Mucosa of rectum (tissue), 2 donors: ENCODE data around the gene ERRFI1.

Source experiments
- H3K27ac ChIP-seq, 2 donors: one replicate each; pipeline ENCODE4 v1.7.0; 2013; ENCODE audit warnings: inconsistent platforms in 2 of 2, low read depth in 2 of 2, low read length in 2 of 2
- H3K27me3 ChIP-seq, 2 donors: one replicate each; pipeline ENCODE4 v1.7.0; 2013; ENCODE audit warnings: low read length in 2 of 2; ENCODE audit not compliant: control insufficient read depth in 2 of 2, insufficient read depth in 2 of 2
- H3K36me3 ChIP-seq, 2 donors: one replicate each; pipeline ENCODE4 v1.7.0; 2013; ENCODE audit warnings: low read length in 2 of 2; ENCODE audit not compliant: control insufficient read depth in 2 of 2, insufficient read depth in 2 of 2
- H3K4me1 ChIP-seq, 2 donors: one replicate each; pipeline ENCODE4 v1.7.0; 2013; ENCODE audit warnings: low read length in 2 of 2, mild to moderate bottlenecking in 1 of 2; ENCODE audit not compliant: control insufficient read depth in 2 of 2, insufficient read depth in 2 of 2
- H3K4me3 ChIP-seq, 2 donors: one replicate each; pipeline ENCODE4 v1.7.0; 2013; ENCODE audit warnings: low read length in 2 of 2
- H3K9ac ChIP-seq, 2 donors: one replicate each; pipeline ENCODE4 v1.7.0; 2013; ENCODE audit warnings: low read length in 2 of 2, low read depth in 1 of 2, mild to moderate bottlenecking in 1 of 2
- H3K9me3 ChIP-seq, 2 donors: one replicate each; pipeline ENCODE4 v1.7.0; 2013; ENCODE audit warnings: low read length in 2 of 2; ENCODE audit not compliant: control insufficient read depth in 2 of 2
- donor health status: healthy.
- donor health status: Normal muscosa, but diverticular disease.

The ERRFI1 gene

GRCh38 chr1:8026976-8027747, 1.1 kb upstream of the ERRFI1 start:
- H3K9me3 ChIP-seq = no peaks in the 10 kb centered on the region
- peaks cover 16 to 46% of the 10 kb centered on the region in 2 donors for H3K4me1 ChIP-seq
- H3K4me3 ChIP-seq = peak overlapping the region; percentile 60 to 82
- peak overlapping the region; percentile 73 to 74 for H3K27ac ChIP-seq
- no peaks in the 10 kb centered on the region for H3K36me3 ChIP-seq
- peak overlapping the region; percentile 48 to 69 for H3K9ac ChIP-seq
- H3K27me3 ChIP-seq = peaks cover 0 to 2% of the 10 kb centered on the region in 2 donors

GRCh38 chr1:8025671-8026144, 401 bp downstream of the ERRFI1 start:
- peak overlapping the region; percentile 61 to 94 for H3K9ac ChIP-seq
- peaks cover 16 to 46% of the 10 kb centered on the region in 2 donors for H3K4me1 ChIP-seq
- H3K27ac ChIP-seq = peak overlapping the region; percentile 65 to 73
- H3K4me3 ChIP-seq = peak overlapping the region; percentile 71 to 83
- H3K9me3 ChIP-seq = no peaks in the 10 kb centered on the region
- H3K27me3 ChIP-seq = peaks cover 0 to 2% of the 10 kb centered on the region in 2 donors
- H3K36me3 ChIP-seq = no peaks in the 10 kb centered on the region

- Histone ChIP-seq H3K9ac (peak overlapping the region; percentile 61 to 94), H3K27me3 (peaks cover 0 to 2% of the 10 kb centered on the region in 2 donors), H3K27ac (peak overlapping the region; percentile 65 to 73), H3K4me1 (peaks cover 16 to 46% of the 10 kb centered on the region in 2 donors), H3K9me3 (no peaks in the 10 kb centered on the region), H3K4me3 (peak overlapping the region; percentile 71 to 83), H3K36me3 (no peaks in the 10 kb centered on the region)
Measured at GRCh38 chr1:8025061-8025670, 943 bp downstream of the ERRFI1 start.

GRCh38 chr1:8024329-8024728, 1.8 kb downstream of the ERRFI1 start:
- Histone ChIP-seq H3K4me1 (peaks cover 19 to 46% of the 10 kb centered on the region in 2 donors), H3K36me3 (no peaks in the 10 kb centered on the region), H3K27me3 (peaks cover 0 to 2% of the 10 kb centered on the region in 2 donors), H3K9me3 (no peaks in the 10 kb centered on the region), H3K4me3 (peak overlapping the region; percentile 71 to 83), H3K9ac (peak overlapping the region in 1 of 2 donors; percentile 94), H3K27ac (no peak overlapping the region)

GRCh38 chr1:8023995-8024313, 2.2 kb downstream of the ERRFI1 start:
- H3K27ac ChIP-seq = no peak overlapping the region
- peaks cover 0 to 2% of the 10 kb centered on the region in 2 donors for H3K27me3 ChIP-seq
- H3K9me3 ChIP-seq = no peaks in the 10 kb centered on the region
- H3K36me3 ChIP-seq = no peaks in the 10 kb centered on the region
- no peak overlapping the region for H3K9ac ChIP-seq
- H3K4me1 ChIP-seq = peaks cover 19 to 45% of the 10 kb centered on the region in 2 donors
- peak overlapping the region; percentile 71 to 83 for H3K4me3 ChIP-seq

GRCh38 chr1:8023287-8023994, 2.7 kb downstream of the ERRFI1 start:
- H3K9ac ChIP-seq = peak overlapping the region in 1 of 2 donors; percentile 7
- no peaks in the 10 kb centered on the region for H3K36me3 ChIP-seq
- H3K27ac ChIP-seq = peak overlapping the region in 1 of 2 donors; percentile 9
- peaks cover 0 to 2% of the 10 kb centered on the region in 2 donors for H3K27me3 ChIP-seq
- peak overlapping the region; percentile 71 to 83 for H3K4me3 ChIP-seq
- no peaks in the 10 kb centered on the region for H3K9me3 ChIP-seq
- peaks cover 16 to 44% of the 10 kb centered on the region in 2 donors for H3K4me1 ChIP-seq

GRCh38 chr1:8022395-8023286, 3.5 kb downstream of the ERRFI1 start:
- H3K4me1 ChIP-seq = peaks cover 15 to 40% of the 10 kb centered on the region in 2 donors
- peaks cover 0 to 2% of the 10 kb centered on the region in 2 donors for H3K27me3 ChIP-seq
- peak overlapping the region in 1 of 2 donors; percentile 1 for H3K27ac ChIP-seq
- H3K36me3 ChIP-seq = no peaks in the 10 kb centered on the region
- no peaks in the 10 kb centered on the region for H3K9me3 ChIP-seq
- H3K9ac ChIP-seq = peak overlapping the region in 1 of 2 donors; percentile 7
- peak overlapping the region in 1 of 2 donors; percentile 8 for H3K4me3 ChIP-seq

GRCh38 chr1:8021676-8022266, 4.3 kb downstream of the ERRFI1 start:
- no peak overlapping the region for H3K27ac ChIP-seq

GRCh38 chr1:8020032-8020431, 6.1 kb downstream of the ERRFI1 start:
- H3K27me3 ChIP-seq = no peaks in the 10 kb centered on the region
- peaks cover 18 to 43% of the 10 kb centered on the region in 2 donors for H3K4me1 ChIP-seq
- no peaks in the 10 kb centered on the region for H3K9me3 ChIP-seq
- H3K9ac ChIP-seq = no peak overlapping the region
- no peak overlapping the region for H3K27ac ChIP-seq
- no peak overlapping the region for H3K4me3 ChIP-seq
- no peaks in the 10 kb centered on the region for H3K36me3 ChIP-seq

More at GRCh38 chr1:8021676-8022266, 4.3 kb downstream of the ERRFI1 start:
- Histone ChIP-seq H3K4me1 (peaks cover 8 to 34% of the 10 kb centered on the region in 2 donors), H3K4me3 (no peak overlapping the region), H3K9me3 (no peaks in the 10 kb centered on the region), H3K9ac (no peak overlapping the region), H3K27me3 (no peaks in the 10 kb centered on the region), H3K36me3 (no peaks in the 10 kb centered on the region)
